ENCODE data around the gene RNF144B. TPM values are rescaled to one million over a fixed set of nuclear protein-coding genes. Genes with fewer than 3 reads are reported as not detected.

The RNF144B gene
- total and polyA plus RNA-seq, 10 of the 15 experiments (the other 5 are each of a cell fraction or from before 2014, with no cell fraction given): 0.03 to 0.18 (median 0.14) TPM

- TF ChIP-seq PBX3 (IDR thresholded peaks at IDR 0.05; ENCODE audit: insufficient replicate concordance, low read depth, low read length) (no peak), RFX5 (IDR thresholded peaks at IDR 0.05; ENCODE audit: low read depth, low read length) (no peak), CBX3 (IDR thresholded peaks at IDR 0.05; ENCODE audit: borderline replicate concordance, low read depth) (no peak), RUNX3 (IDR thresholded peaks at IDR 0.05; ENCODE audit: low read length) (no peak), SREBF1 (IDR thresholded peaks at IDR 0.05; ENCODE audit: low read length) (no peak)
Measured at GRCh38 chr6:18503593-18504231, 116.6 kb downstream of the RNF144B start (continued).

GRCh38 chr6:18504232-18504596, 117.1 kb downstream of the RNF144B start:
- SMC1A ChIA-PET (ENCODE audit: uncharacterized antibody, unreplicated experiment): interaction anchor here (0.9 to 6.5 kb wide), 10 partner anchors 10 to 382 kb away, joined by 3 to 101 read pairs (median 6); partner anchors contain the start of gene NHLRC1
- H3K4me1 ChIP-seq (ENCODE audit: control insufficient read depth, insufficient read depth, low read length): no peaks in the 10 kb centered on the region
- ATAC-seq (no peak), DNase-seq (ENCODE audit: low read depth, low spot score) (no peak), FAIRE-seq (no peak)
- no peaks in the 10 kb centered on the region for H4K20me1 ChIP-seq (ENCODE audit: control insufficient read depth, insufficient read depth)
- H3K9ac ChIP-seq (ENCODE audit: control insufficient read depth, insufficient read depth, low read length): no peak overlapping the region
- no peaks in the 10 kb centered on the region for H3K79me2 ChIP-seq (ENCODE audit: control insufficient read depth, insufficient read depth, low read length)
- POLR2A ChIA-PET: no interaction called here
- no peak overlapping the region for H3K4me3 ChIP-seq
- in situ Hi-C loops (cut with MboI) (no loop called here), intact Hi-C loops (cut with micrococcal nuclease; ENCODE audit: unreplicated experiment) (loop anchor here (1.0 to 10.0 kb wide), 3 partner anchors 102 to 379 kb away; partner anchors contain the start of gene NHLRC1)
- 0% methylated on average over 2 of the region's 2 CpGs for WGBS (ENCODE audit: insufficient coverage, insufficient replicate concordance, low lambda C conversion rate, missing lambda C conversion rate)
- BruUV-seq (replicated peaks): no TSS peak
- CTCF ChIA-PET: interaction anchor here (0.6 to 7.5 kb wide), 9 partner anchors 9 to 920 kb away, joined by 3 to 126 read pairs (median 5); no protein-coding TSS in a partner anchor
- RAD21 ChIA-PET (ENCODE audit: unreplicated experiment): interaction anchor here (1.5 to 2.2 kb wide), 2 partner anchors 181 to 182 kb away, joined by 4 to 24 read pairs; no protein-coding TSS in a partner anchor
- H3K4me2 ChIP-seq (ENCODE audit: control insufficient read depth, insufficient read depth): no peak overlapping the region
- H3K9me3 ChIP-seq (replicated peaks; ENCODE audit: control insufficient read depth, insufficient read depth, low read length): no peaks in the 10 kb centered on the region
- H3K36me3 ChIP-seq (ENCODE audit: control insufficient read depth in 2 of 2, insufficient read depth in 2 of 2, low read length in 1 of 2): no peaks in the 10 kb centered on the region
- peak overlapping the region; percentile 81 for H2AFZ ChIP-seq (ENCODE audit: control insufficient read depth, low read depth, low read length)
- H3K27me3 ChIP-seq (replicated peaks in 1 of 2; ENCODE audit: control insufficient read depth in 2 of 2, insufficient read depth in 2 of 2, low read length in 1 of 2): no peaks in the 10 kb centered on the region
- H3K27ac ChIP-seq (ENCODE audit: control insufficient read depth, insufficient read depth): no peak overlapping the region
- no peak for TF ChIP-seq USF2 (IDR thresholded peaks at IDR 0.05; ENCODE audit: borderline replicate concordance, low read depth, low read length)
- no peak for TF ChIP-seq SPI1 (IDR thresholded peaks at IDR 0.05; ENCODE audit: borderline replicate concordance, insufficient read depth, low read depth, low read length)
- no peak for TF ChIP-seq ZNF384 (IDR thresholded peaks at IDR 0.05; ENCODE audit: borderline replicate concordance, low read depth, low read length)
- no peak for TF ChIP-seq BCLAF1 (IDR thresholded peaks at IDR 0.05)
- no peak for TF ChIP-seq POU2F2 (IDR thresholded peaks at IDR 0.05; ENCODE audit: borderline replicate concordance, low read depth, low read length)
- no peak for TF ChIP-seq IRF4 (IDR thresholded peaks at IDR 0.05; ENCODE audit: low read depth, low read length)
- no peak for TF ChIP-seq EP300 (IDR thresholded peaks at IDR 0.05; ENCODE audit: borderline replicate concordance in 1 of 2, control insufficient read depth in 1 of 2, low read depth in 2 of 2, low read length in 2 of 2)
- TF ChIP-seq HCFC1 (IDR thresholded peaks at IDR 0.05; ENCODE audit: low read length): no peak
- no peak for TF ChIP-seq NFYB (IDR thresholded peaks at IDR 0.05; ENCODE audit: insufficient read depth, low read depth, low read length)
- no peak for TF ChIP-seq SREBF2 (IDR thresholded peaks at IDR 0.05; ENCODE audit: low read length)
- no peak for TF ChIP-seq KLF5 (IDR thresholded peaks at IDR 0.05; ENCODE audit: partially characterized antibody)
